HS-5 (cell line): ENCODE data around the gene FGGY.

ENCODE experiments used
- DNase-seq: peaks from one replicate; pipeline ENCODE4 v3.0.0-alpha.2; 2012; ENCODE audit warnings: low read depth

FGGY gene

DNA sequence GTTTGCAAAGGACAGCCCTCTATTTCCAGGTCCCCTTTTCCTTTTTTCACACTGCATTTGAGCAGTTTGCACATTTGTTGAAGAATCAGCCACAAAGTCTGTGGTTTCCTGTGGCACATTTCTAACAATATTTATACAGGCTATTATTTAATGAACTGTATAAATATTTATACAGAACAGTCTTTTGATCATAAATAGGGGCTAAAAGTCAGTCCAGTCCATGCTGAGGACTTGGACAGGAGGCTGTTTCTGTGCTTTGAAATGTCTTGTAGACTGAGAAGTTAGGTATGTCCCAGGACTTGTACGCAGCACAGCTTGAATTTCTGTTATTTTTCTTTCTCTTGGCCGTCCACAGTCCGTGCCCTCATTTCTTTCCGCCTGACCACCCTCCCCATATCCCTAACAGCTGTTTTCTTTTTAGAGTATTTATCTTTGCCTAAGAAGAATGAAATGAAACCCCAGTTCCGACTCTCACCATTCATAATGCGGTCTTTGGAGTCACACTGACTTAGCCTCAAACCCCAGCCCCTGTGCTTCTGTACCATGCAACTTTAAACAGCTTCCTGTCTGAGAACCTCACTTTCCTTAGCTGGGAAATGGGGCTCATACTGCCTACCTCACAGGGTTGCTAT, 19.7 kb downstream of the FGGY start:
- DNase-seq = no peak

DNA sequence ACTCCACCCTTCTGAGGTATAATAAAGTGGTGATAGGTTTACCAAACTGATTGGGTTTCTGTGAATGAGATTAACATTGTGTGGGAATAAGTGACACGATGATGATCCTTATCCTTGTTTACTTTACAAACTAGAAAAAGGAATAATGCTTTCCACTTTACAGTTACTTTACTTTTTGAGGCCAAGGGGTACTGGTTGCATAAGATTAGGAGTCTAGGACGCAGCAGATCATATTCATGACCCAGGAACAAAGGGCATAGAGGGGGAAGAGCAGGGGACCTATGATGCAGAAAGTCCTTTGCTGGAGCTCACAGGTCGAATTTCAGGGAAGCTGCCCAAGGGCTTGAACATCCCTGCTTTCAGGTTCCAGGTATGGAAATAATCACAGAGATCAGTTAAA, 20.4 kb downstream of the FGGY start:
- DNase-seq = no peak

DNA sequence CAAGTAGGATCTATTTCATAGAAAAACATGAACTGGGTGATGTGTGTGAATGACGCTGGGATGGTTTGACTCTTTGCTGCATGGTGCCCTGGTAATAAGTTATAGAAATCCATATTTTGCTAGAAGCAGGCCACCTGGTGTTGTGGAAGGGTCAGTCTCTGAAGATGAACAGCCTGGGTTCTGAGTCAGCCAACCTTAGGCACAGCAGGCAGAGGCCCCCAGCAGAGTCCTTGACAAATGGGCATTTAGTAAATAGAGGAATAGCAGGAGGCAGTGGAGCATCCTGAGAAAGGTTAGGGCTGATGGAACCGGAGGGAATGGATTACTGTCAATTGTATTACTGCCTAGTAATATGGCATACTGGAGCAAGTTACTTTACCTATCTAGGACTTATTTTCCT, 20.9 kb downstream of the FGGY start:
- no peak for DNase-seq

DNA sequence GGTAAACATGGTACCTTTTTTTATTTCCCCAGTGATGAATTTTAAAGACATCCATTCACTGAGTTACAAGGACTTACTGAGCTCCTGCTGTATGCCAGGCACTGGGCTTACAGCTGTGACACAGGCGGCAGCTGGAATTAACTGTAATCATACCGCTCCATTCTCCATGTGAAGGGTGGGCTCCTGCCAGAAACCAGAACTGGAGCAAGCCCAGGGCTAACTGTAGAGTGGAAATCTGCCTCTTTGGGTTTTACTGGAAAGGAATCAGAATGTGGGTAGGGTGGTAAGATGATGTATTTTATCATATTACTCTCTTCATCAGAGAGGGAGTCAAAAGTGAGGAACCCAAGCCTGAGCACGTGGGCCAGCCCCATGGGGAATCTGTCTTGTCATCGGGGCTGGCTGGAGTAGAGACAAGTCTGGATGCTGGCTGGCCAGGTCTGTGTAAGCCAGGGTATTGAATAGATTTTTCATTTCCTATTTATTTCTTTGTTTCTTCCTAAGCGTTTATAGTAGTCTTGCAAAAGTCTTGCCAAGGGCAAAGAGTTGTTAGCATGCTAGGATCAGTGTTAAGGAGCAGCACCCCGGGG, 21.5 kb downstream of the FGGY start:
- DNase-seq = no peak

DNA sequence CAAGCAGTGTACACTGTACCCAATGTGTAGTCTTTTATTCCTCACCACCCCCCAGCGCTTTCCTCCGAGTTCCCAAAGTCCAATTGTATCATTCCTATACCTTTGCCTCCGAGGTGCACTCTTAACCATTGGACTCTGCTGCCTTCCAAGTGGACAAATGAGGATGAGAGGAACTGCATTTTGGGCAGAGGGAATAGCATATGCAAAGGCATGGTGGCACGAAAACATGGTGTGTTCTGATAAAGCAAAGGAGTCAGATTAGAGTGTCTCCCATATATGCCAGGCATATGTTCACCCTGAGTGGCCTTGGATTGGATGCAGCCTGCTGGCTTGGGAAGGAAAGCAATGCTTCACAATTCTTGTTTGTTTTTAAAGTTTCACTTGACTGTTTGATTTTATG, 25.5 kb downstream of the FGGY start:
- no peak for DNase-seq

DNA sequence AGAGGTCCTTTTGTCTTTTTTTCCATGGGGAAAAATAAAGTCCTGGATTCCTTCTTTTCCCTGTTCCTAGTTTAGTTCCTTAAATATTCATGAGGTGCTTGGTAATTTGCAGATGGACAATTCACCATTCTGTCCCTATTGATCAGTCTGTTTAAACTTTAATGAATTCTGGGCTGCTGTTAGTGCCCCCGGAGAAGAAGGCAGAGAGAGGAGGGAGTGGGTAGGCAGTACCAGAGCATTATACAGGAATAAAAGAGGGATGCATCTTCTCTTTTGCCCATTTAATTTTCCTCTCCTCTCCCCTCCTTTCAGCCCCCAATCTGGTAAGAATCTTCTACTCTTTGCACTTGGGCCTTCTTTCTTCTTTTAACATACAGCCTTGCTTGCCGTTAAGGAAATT, 25.9 kb downstream of the FGGY start:
- DNase-seq = no peak

DNA sequence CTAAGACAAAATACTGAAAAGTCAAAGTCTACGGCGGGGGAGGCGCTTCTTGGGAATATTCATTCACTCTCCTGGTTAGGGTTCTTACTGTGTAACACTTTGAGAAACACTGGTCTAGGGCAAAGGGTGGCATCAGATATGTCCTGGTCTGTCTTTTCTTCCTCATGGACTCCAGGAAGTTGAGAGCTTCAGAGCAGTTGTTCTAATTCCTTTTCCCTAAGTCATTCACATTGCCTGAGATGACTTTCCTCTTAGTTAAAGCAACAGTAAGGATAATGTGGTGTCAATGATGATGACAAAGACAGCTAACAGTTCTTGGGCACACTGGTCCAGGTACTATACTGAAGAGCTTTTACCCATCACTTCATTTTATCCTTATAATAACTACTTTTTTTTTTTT, 27.0 kb downstream of the FGGY start:
- peak; percentile 2 for DNase-seq

DNA sequence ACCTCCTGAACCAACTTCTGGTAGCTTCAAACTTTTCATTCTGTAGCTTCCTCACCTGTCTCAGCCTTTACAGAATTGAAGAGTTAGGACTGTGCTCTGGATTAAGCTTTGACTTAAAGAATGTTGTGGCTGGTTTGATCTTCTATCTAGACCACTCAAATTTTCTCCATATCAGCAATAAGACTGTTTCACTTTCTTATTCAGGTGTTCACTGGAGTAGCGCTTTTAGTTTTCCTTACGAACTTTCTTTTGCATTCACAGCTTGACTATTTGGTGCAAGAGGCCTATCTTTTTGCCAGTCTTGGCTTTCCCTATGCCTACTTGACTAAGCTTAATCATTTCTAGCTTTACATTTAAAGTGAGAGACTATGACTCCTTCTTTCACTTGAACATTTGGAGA, 31.5 kb downstream of the FGGY start:
- DNase-seq = no peak

DNA sequence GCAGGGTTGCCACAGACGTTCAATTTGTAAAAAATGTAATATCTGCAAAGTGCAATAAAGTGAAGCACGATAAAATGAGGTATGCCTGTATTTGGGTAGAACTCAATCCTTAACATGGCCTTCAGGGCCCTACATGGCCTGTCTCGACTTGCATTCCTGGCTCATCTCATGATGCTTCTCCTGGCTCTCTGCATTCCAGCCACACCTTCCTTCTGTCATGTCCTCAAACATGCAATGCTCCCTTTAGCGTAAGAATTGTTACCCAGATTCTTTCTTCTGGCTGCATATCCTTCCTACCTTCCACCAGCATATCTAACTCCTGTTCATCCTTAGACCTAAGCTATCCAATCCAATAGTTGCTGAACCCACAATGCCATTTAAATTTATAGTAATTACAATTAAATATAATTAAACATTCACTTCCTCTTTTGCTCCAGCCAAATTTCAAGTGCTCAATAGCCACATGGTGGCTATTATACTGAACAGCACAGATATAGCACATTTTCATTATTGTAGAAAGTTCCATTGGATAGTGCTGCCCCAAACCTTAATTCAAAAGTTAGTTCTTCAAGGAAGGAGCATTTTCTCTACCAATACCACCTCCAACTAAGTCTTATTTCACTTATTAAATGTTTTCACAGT, 32.6 kb downstream of the FGGY start:
- no peak for DNase-seq

DNA sequence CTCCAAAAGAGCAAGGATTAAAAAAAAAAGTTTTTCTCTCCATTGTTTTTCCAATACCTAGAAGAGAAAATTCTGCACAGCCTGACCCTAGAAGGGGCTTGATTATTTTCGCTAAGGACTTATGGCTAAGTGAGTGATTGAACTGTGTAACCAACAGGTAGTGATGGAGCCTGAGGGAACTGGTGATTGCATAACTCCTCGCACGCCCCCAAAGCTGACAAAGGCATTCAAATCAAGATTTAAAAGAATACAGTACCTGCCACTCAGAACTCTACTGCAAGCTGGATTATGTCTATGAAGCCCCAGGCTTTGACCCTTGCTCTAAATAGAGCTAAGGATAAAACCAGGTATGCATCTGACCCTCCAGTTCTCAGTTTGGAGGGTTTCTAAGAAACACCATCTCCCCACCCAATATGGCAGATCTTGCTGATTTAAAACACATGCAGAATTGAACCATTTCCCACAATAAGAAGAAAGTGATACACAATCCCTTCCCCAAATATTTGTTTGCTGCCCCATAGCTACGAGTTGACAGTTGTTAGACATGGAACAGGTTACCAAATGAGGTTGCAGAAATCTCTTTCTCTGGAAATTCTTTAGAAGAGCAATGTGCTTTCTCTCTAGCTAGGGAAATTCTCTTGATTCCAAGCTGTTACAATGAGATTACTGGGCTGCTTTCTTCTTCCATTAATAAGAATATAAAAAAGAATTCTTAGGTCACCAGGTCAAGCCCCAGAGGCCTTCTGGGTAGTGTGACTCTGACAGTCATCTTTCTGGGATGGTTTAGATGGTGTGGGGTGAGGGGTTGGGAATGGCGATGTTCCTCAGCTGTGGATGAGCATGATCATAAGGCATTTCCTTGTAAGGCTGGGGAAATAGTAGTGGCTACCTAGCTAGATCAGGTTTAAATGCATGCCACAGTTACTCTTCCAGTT, 35.1 kb downstream of the FGGY start:
- no peak for DNase-seq

DNA sequence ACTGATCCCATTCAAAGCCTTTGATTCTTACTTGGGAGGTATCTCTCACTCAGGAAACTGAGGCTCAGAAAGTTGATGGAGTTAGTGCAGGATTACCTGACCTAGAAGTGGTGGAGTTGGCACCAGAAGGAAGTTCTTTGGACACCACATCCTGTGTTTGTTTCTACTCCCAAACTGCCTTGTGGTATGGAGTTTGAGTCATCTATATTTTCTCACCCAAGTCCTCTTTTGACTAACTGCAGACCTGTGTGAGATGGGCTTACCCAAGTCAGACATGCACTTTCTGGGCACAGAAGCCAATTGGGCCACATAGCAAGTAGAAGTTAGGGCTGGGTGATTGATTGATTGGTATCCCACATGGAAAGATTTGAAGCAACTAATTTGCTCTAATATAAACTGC, 36.1 kb downstream of the FGGY start:
- peak; percentile 42 for DNase-seq

DNA sequence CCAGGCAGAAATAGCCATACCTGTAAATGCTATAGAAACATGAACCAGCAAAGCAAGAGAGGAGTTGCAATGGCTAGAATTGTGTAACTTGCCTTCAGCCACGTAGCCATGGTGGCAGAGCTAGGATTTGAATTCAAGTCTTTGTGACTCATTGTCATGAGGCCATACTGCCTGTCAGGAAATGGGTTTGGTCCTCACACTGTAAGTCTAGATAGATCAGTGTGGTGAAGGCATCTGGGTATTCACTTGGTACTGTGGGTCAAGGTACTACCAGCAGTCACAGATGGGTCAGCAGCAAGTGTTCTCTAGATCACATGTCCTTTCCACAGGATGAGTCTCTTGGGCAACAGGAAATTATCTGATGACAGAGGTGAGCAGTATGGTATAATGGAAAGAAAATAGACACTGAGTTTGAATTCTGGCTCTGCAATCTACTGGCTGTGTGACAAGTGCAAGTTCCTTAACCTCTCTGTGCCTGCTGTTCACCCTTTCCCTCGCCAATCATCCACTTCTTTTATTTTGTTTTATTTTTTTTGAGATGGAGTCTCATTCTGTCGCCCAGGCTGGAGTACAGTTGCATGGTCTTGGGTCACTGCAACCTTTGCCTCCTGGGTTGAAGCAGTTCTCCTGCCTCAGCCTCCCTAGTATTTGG, 36.9 kb downstream of the FGGY start:
- DNase-seq = peak; percentile 1

DNA sequence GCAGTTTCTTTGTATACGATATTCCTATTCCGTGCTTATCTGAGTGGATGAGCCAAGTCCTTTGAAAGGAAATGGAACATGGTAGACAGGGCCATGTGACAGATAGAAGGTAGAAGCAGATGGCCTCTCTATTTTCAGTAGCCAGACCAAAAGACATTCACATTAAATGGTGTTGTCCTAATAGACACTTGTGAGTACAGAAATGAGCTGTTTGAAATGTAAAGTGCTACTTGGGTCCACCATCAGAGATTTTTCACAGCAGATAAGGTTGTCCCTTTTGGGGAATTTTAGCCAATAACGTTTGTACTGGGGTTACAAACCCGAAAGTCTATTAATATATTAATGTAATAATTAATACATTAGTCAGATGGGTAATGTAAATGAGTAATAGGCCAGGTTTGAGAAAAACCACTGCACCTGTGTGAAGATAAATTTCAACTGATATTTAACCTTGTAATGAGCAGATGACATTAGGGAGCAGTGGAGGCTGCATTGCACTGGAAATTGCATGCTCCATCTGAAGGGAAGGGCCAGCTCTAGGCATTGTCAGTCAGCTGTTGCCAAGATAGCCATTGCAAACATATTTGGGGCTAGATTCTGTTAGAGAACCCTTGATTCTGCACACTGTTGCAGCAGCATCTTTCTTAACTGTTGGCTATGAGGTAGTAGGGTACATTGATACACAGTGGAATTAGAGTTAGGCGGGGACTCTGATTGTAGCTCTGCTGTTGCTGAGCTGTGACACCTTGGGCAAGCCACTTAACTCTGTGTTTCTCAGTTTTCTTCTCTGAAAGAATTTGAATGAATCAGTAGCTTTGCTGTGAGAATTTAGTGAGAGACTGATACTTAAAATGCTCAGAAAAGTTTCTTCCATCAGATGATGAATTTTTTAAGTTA, 43.8 kb downstream of the FGGY start:
- DNase-seq = no peak

DNA sequence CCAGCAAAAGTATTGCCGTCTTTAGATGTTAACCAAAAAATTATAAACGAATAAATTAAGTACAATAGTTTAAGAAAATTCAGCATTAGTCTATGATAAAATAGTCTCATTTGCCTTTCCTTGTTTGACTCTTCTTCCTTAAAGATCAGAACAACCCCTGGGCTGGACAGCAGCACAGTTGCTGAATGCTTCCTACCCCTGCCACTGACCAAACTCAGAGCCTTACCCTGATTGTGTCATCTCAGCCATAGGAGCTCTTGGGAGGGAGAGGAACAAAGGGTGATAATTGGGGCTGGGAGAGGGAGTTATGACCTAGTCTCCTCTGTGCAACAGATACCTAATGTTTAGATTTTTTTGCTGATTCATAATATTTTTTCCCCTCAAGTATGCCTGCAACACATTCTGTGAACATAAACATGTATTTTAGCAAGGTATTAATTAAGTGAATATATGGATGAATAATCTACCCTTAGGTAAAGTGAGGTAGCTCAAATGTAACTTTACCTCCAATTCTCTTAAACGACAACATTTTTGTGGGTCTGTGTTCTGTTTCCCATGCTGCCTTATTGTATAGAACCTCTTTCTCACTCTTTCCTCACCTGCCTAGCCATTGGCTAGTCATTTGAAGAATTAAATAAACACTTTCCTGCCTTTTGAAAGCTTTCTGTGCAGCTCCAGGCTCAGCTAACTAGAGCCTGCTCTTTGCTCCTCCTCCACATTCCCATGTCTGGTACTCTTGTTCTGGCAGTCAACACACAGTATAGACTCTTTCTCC, 46.1 kb downstream of the FGGY start:
- no peak for DNase-seq

DNA sequence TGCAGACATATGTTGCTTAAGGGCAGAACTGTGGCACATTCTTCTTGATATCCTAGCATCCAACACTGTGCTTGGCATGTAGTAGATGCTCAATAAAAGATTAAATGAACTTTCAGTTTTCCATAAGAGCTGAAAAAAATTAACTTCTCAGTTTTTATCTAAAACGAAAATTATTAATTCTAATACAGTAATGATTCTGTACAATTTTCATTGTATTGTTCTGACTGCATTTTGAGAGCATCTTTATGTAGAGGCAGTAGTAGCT, 46.6 kb downstream of the FGGY start:
- no peak for DNase-seq

DNA sequence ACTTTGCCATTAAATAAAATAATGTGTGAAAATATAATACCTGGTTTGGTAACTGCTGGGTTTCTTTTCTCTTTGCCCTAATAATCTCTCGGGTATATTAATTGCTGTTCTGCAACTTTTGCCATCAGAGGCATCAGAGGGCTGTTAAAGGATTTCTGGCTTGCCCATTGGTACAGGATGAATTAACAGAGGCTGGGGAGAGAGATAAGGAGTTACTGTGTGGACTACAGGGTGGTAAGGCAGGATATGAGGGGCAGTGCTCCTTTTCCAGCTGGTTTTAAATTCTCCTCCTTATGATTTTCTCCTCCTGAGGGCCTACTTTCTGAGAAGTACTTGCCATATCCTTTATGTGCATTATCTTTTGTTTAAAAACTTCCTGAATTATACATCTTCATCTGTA, 48.3 kb downstream of the FGGY start:
- no peak for DNase-seq

DNA sequence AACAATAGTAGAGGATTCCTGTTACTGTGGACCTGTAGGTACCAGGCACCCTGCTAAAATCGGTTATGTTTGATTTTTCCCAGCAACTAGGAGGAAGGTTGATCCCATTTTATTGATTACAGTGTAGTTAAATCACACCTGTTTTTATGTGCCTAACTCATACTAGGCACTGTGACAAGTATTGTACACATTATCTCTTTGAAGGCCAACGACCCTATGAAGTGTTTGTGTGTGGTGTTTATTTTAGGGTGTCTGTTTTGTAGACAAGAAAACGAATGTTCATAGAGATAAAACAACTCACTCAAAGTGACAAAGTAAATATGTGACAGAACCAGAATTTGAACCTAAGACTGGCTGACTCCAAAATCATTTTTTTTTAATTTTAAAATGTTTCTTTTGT, 49.5 kb downstream of the FGGY start:
- no peak for DNase-seq

DNA sequence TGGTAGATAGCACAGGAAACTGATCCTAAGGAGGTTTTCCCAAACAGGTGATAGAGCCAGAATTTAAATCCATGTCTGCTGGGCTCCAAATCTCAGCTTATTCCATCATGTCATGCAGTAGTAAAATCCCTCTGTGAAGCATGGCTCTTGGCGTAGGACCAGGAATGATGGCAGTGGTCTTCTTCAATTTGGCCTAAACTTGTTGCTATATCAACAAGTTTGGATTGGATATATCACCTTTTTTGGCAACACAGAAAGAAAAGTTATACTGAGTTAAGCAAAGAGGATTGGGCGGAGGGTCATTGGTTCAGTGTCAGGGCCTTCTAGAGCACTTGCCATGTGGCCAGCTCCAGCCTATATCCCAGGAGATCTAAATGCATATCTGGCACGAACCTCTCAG, 52.2 kb downstream of the FGGY start:
- DNase-seq = no peak

DNA sequence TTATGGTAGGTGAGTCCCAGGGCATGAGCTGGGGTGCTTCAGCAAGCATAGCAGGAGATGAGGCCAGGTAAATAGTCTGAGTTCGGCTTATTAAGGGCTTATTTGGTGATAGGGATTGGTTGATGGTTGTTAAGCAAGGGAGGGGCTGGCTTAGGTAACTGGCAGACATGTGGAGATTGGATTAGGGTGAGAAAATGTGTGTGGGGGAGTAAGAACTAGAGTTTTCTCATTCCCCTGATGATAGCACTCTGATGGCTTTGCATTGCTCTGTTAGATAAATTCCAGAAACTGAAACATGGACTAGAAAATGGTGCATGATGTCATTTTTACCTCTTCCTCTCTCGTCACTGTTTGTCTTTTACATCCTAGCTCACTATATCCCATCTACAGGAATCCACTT, 53.6 kb downstream of the FGGY start:
- DNase-seq = no peak

DNA sequence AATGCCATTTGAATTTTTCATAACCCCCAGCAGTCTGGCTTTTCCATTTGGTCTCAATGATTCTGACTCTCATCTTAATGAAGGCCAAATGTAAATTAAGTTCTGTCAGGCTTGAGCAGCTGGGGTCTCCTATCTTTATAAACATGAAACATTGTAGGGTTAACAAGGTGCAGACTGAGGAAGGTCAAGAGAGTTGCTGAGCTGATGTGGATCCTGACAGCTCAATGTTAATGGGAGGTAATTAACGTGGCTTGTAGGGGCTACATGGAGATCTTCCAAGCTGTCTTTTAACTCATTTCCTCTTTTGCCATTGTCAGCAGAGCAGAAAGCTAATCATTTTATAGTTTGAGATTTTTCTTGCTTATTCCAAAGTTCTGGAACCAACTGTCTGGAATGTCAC, 55.2 kb downstream of the FGGY start:
- no peak for DNase-seq

DNA sequence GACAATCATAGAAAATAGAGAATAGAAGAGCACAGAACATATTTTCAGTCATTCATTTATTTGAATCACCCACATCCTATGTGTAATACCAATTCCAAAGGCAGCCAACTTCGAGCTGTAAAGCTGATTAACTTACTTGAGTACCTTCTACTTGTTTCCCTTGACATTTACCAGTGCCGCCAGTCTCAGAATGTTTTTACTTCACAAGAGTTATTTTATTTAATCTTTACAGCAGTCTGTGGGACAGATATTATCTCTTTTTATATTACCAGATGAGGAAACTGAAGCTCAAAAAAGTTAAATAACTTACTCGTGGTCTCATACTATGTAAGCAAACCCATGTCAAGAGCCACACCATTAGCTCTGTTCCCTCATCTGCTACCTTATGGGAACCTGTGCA, 56.6 kb downstream of the FGGY start:
- no peak for DNase-seq
